Activated CD4-positive, CD25-positive, alpha-beta regulatory T cell treated with anti-CD3 and anti-CD28 coated beads, Interleukin-2, amount 50 U/mL, for 24 hours (primary cell): ENCODE data around the gene SMARCA1.

Source experiments
- ATAC-seq, 2 donors: fragments of 150-1000 bp; cut with Tn5 transposase; one replicate each; pipeline ENCODE4 v1.10.0; 2021; ENCODE audit warnings: mild to moderate bottlenecking in 1 of 2, moderate library complexity in 1 of 2

The SMARCA1 gene

DNA sequence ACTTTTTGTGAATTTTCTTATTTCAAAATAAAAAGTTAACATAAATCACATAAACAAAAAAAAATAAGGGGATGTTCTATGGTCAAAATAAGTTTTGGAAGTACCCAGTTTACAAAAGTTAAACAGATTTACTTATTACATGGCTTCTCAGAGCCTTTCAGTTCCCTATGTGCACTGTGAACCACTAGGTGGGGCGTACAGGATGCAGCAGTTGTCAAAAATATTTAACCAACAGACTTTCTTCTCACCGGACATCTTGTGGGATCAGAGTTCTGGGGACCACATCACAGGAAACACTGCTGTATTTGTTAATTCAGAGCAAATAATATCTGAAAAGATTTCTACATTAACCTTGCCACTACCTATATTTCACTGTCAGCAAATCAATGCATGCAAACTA lies 74.1 kb downstream of the SMARCA1 start:
- ATAC-seq, result no peak

DNA sequence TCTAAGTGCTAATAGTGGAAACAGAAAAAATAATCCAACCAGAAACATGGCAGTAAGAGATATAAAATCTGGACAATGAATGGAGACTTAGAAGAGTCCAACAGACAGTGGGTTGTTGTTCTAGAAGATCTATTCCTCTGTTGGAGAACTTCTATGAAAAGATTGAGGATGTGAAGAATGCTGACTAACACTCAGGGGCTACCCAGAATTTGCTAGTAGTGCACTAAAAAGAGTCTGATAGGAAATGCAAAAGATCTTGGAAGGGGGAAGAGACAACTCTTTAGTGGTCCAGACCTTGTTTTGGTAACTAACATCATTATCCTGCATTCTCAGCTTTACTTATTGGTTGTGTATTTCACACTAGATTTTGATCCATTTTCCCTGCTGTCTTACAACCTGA lies 77.9 kb downstream of the SMARCA1 start:
- no peak for ATAC-seq

DNA sequence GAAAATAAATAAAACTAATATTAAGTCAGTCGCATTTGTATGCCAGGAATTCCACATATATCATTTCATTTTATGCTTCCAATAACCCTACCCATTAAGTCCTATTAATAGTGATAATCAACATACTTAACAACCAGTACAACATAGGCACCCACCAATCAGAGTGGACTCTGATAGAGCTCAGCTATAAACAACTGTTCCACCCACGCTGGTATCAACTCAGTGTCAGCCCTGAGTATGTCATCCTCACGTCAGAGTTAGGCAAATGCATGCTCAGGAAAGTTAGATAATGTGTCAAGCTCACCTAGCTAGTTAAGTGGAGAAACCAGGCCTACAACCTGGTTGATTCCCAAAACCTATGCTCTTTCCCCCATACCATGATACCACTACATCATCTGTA lies 89.3 kb downstream of the SMARCA1 start:
- ATAC-seq, result no peak

DNA sequence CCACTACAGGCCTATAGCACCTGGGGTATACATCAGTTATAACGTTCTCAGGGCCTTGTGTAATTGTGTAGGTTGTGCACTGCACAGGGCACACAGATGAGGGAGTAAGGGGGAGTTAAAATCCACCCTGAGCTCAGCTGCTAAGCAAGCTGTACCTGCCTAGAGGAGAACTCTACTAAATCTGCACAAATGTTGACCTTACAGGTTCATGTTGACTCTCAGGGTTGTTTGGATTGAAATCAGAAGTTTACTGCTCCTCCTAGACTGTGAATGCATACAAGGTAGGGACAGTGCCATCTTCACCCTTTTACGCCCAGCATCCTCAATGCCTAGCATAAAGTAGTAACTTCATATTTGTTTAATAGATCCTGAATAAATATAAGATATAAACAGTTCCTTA lies 89.8 kb downstream of the SMARCA1 start:
- no peak for ATAC-seq

DNA sequence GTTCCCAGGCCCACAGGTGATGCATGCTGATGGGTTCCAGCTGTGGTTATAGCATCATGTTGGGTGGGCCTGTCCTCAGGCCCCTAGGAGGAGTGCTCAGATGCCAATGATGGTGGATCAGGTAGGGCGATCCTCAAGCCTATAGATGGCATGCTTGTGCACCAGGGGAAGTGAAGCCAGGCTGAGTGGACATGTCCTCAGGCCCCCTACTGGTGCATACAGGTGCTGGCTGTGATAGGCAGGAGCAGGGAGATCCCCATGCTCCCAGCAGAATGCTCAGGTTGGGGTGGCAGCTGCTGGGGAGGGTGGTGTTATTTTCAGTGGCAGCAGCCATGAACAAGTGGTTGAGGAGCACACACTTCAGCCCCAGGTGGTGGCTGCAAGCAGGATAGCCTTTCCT lies 96.0 kb downstream of the SMARCA1 start:
- ATAC-seq, result no peak

DNA sequence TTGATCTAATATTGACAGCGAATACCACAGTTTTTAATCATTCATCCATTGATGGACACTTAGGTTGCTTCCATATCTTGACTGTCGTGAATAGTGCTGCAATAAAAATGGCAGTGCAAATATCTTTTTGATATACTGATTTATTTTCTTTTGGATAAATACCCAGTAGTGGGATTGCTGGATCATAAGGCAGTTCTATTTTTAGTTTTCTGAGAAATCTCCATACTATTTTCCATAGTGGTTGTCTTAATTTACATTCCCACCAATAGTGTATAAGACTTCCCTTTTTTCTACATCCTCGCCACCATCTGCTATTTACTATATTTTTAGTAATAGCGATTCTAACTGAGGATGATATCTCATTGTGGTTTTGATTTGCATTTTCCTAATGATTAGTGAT lies 100.1 kb downstream of the SMARCA1 start:
- ATAC-seq, result no peak

DNA sequence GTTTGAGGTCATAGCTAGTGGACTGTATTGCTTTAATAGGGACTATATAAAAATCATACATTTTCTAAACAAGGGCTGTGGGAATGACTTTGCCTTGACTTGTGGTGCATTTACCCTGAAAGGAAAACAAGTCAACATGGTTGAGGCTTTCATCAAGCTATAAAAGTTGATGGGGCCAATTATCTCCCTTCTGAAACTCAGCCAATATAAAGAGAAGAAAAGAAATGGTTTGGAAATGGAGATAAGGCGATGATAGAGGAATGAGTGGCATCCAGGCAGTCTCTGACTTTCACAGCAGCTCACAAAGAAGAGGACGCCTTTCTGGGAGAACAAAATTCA lies 118.7 kb downstream of the SMARCA1 start:
- ATAC-seq, result no peak

DNA sequence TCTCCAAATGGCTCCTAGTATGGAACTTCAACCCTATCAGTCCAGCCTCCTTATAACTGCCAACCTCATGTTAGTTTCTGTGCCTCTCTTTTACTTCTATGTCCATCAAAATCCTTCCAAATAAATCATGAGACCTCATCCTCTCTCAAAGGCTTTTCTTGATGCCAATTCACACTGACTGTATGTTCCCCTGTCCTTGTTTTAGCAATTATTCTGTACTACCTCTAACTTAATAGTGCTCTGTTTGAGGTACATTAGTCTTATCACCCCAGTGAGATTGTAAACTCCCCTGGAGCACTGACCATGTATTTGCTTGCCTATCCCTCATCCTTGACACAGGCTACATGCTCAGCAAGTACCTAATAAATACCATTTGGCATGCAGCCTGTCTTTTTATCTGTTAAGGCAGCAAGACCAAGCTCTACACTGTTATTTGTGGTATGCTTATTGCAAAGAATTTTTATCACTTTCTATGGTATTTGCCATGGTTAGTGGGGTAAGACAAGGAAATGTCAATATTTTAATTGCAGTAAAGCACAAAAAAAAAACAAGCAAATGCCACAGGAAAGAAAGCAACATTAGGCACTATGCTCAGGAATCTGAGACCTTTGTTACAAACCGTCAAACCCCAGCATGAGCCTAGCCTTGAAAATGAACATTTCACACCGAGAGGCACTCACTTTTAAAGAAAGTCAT lies 119.2 kb downstream of the SMARCA1 start:
- ATAC-seq, result no peak
